Endothelial cell of umbilical vein (primary cell): Measurements from ENCODE around the gene TSSC4.

Experiments used
- JUN ChIP-seq: IDR thresholded peaks from 2 replicates; pipeline ENCODE4 v1.6.1; 2011; ENCODE audit warnings: borderline replicate concordance, low read depth; ENCODE audit not compliant: insufficient read length, insufficient read depth
- MYC ChIP-seq: IDR thresholded peaks from one replicate; pipeline ENCODE4 v1.6.1; 2011; ENCODE audit warnings: mild to moderate bottlenecking, low read depth, low read length
- POLR2A ChIP-seq: IDR thresholded peaks from 2 replicates; pipeline ENCODE4 v1.6.1; 2012; ENCODE audit warnings: low read depth, mild to moderate bottlenecking, control low read depth, low read length
- POLR2AphosphoS5 ChIP-seq: IDR thresholded peaks from 2 replicates; pipeline ENCODE4 v1.6.1; 2012; ENCODE audit warnings: low read depth, mild to moderate bottlenecking, control low read depth, low read length, moderate library complexity; ENCODE audit not compliant: insufficient read depth
- TF ChIP-seq, protein P1 (sequence below), 2 donors: IDR thresholded peaks; 1 replicate in 1 of 2; 2 replicates in 1 of 2; pipeline ENCODE4 v1.5.1; 2011; ENCODE audit warnings: low read length in 2 of 2, mild to moderate bottlenecking in 2 of 2, moderate library complexity in 2 of 2, control low read depth in 1 of 2, inconsistent platforms in 1 of 2, low read depth in 1 of 2; ENCODE audit not compliant: insufficient read depth in 1 of 2; ENCODE audit errors: extremely low read depth in 1 of 2

DNA sequence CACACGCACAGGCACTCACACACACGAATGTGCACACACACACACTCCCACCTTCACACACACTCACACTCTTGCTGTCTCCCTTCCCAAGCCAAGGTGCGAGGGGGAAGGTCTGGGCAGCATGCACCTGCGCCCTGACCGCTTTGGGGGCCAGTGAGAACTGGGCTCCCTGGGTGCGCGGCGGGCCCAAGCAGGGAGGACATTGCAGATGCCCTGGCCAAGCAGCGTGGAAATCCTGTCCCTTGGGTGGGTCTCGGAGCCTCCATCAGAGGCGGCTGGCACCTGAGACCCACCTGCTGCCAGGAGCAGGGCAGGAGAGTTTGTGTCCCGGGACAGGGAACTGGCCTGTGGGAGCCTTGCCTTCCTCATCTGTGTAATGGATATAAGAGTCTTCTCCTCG lies 20.2 kb upstream of the TSSC4 start:
- TF ChIP-seq, protein P1, sequence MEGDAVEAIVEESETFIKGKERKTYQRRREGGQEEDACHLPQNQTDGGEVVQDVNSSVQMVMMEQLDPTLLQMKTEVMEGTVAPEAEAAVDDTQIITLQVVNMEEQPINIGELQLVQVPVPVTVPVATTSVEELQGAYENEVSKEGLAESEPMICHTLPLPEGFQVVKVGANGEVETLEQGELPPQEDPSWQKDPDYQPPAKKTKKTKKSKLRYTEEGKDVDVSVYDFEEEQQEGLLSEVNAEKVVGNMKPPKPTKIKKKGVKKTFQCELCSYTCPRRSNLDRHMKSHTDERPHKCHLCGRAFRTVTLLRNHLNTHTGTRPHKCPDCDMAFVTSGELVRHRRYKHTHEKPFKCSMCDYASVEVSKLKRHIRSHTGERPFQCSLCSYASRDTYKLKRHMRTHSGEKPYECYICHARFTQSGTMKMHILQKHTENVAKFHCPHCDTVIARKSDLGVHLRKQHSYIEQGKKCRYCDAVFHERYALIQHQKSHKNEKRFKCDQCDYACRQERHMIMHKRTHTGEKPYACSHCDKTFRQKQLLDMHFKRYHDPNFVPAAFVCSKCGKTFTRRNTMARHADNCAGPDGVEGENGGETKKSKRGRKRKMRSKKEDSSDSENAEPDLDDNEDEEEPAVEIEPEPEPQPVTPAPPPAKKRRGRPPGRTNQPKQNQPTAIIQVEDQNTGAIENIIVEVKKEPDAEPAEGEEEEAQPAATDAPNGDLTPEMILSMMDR (IDR thresholded peaks at IDR 0.05; ENCODE audit: extremely low read depth in 1 of 2, insufficient read depth in 1 of 2, low read depth in 1 of 2, low read length in 2 of 2), result no peak
- TF ChIP-seq POLR2A, result no peak
- no peak for TF ChIP-seq POLR2AphosphoS5
- no peak for TF ChIP-seq JUN
- TF ChIP-seq MYC, result no peak
